Stimulated activated naive CD8-positive, alpha-beta T cell treated with anti-CD3 and anti-CD28 coated beads, Interleukin-15, amount 100 ng/mL, for 72 hours (primary cell): Measurements from ENCODE around the gene BCAS3.
A peak's percentile ranks its signal among the peaks of the same experiment; 100 is the strongest.

ENCODE experiments used
- ATAC-seq: fragments of 150-1000 bp; cut with Tn5 transposase; 2 replicates; pipeline ENCODE4 v1.10.0; 2021; ENCODE audit warnings: mild to moderate bottlenecking, moderate library complexity
- DNase-seq, 2 donors: peaks; one replicate each; pipeline ENCODE4 v3.0.0; 2021 to 2022
- H3K27ac Mint-ChIP-seq, 2 donors: one replicate each; pipeline ENCODE4 v1.8.0; 2022; ENCODE audit warnings: mild to moderate bottlenecking in 2 of 2, mixed read lengths in 2 of 2, moderate library complexity in 2 of 2
- H3K27me3 Mint-ChIP-seq: one replicate; pipeline ENCODE4 v1.8.0; 2022; ENCODE audit warnings: mixed read lengths
- H3K4me1 Mint-ChIP-seq: one replicate; pipeline ENCODE4 v1.8.0; 2022; ENCODE audit warnings: mild to moderate bottlenecking, mixed read lengths
- H3K4me3 Mint-ChIP-seq, 2 donors: one replicate each; pipeline ENCODE4 v1.8.0; 2022; ENCODE audit warnings: mild to moderate bottlenecking in 2 of 2, mixed read lengths in 2 of 2, moderate library complexity in 1 of 2
- H3K9me3 Mint-ChIP-seq, 2 donors: one replicate each; pipeline ENCODE4 v1.8.0; 2022; ENCODE audit warnings: mixed read lengths in 2 of 2

Gene BCAS3

DNA sequence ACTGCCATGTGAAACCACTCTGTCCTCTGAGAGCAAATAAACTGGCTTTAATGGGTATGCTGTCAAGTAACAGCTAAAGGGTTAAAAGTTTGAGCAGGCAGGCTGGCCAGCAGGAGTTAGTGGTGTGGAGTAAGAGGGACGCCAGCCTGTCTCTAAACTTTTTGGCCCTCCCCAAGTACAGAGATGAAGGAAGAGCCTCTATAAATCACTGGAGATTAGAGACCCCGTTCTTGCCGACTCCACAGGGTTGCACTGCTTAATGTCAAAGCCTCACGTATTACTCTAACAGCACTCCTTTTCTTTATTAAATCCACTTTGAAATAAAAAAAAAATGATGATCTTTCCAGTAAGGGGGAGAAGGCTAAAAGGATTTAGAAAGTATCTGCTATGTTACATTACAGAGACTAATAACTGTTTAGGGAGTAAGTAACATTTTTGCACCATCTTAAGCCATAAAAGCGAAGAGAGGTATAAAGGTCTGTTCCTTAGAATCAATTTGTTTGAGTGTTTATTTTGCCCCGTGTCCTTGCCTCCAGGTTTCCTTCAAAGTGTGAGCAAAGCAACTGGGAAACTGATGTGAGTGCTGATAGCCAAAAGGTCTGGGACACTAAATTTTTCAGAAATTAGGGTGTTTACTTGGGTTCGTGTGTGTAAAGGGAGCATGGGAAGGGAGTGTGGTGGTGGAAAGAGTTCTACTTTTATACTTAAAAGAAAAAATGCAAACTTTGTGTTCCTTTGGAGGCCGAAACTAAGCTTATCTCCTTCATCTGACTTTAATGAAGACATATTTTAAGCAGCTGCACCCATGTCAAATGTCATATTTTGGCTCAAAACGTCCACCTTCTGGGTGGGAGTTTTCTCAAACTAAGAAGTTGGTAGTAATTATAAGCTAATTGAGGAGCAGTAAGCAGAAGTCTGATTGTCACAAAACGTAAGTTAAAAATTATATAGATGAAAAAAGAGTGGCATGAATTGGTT lies 612.0 kb downstream of the BCAS3 start:
- H3K27me3 Mint-ChIP-seq: no peaks in the 10 kb centered on the region
- no peak for DNase-seq
- no peak overlapping the region for H3K4me3 Mint-ChIP-seq
- no peak for ATAC-seq
- H3K9me3 Mint-ChIP-seq: no peaks in the 10 kb centered on the region
- H3K27ac Mint-ChIP-seq: no peak overlapping the region
- H3K4me1 Mint-ChIP-seq: no peaks in the 10 kb centered on the region

DNA sequence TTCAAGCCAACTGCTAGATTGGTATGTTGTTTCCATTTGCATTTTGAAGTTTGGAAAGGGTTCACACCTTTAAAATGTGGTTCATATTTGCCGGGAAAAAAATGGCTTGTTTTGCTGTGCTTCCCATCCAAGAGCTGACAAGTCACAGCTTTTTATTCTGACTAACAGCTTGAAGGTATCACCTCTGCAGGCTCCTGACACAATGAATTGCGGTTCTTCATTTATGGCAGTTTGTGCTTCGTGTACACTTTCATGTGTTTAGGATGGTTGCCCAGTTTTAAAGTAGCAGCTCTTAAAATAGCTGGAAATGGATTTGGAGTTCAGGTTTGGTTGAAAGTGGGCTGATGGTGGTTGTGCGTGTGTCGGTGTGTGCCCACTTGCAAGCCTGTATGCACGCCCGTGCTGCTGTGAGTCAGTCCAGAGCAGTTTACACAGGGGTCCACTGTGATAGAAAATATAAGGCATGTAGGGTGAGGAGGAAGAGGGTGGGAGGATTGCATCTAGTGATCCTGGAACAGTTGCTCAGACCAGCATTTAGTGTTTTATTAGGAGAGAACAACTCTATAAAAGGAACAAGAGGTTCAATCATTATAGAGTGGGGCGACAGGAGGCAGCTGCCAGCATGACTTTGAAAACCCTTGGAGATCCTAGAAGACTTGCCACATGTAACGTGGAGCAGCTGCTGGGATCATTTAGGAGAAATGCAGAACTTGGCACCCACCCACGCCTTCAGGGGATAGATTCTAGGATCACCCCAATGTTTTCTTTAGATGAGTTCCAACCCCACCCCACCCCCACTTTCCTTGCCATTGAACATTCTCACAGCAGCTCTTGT lies 614.0 kb downstream of the BCAS3 start:
- H3K27ac Mint-ChIP-seq: no peak overlapping the region
- no peak overlapping the region for H3K4me3 Mint-ChIP-seq
- DNase-seq (no peak), ATAC-seq (no peak)
- H3K27me3 Mint-ChIP-seq: no peaks in the 10 kb centered on the region
- no peaks in the 10 kb centered on the region for H3K4me1 Mint-ChIP-seq
- H3K9me3 Mint-ChIP-seq: no peaks in the 10 kb centered on the region

GRCh38 chr17:61294286-61294685 lies 616.6 kb downstream of the BCAS3 start:
- Mint-ChIP-seq H3K4me3 (no peak overlapping the region), H3K4me1 (no peaks in the 10 kb centered on the region), H3K27ac (no peak overlapping the region), H3K27me3 (no peaks in the 10 kb centered on the region), H3K9me3 (no peaks in the 10 kb centered on the region)
- ATAC-seq (no peak), DNase-seq (no peak)

DNA sequence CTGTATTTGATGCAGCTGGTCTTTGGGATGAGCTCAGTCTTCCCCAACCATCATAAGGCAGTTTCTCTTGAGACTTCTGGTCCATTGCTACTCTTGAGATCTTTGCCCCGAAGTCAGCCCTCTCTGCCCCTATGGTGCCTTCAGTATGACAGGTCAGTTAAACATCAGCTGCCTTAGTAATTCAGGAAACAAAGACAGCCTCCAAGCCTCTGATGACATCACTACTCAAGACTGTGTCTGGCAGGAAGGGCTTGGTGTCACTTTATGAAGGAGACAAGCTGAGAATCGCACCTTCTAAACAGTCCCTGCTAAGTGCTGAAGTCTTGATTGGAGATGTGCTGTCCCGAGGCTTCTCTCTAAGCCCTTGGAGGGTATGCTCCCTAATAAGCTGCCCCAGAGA lies 617.1 kb downstream of the BCAS3 start:
- Mint-ChIP-seq H3K4me1 (no peaks in the 10 kb centered on the region), H3K9me3 (no peaks in the 10 kb centered on the region), H3K27ac (peak overlapping the region in 1 of 2 donors; percentile 42), H3K27me3 (no peaks in the 10 kb centered on the region), H3K4me3 (no peak overlapping the region)
- ATAC-seq (no peak), DNase-seq (no peak)

- ATAC-seq (no peak), DNase-seq (no peak)
- no peaks in the 10 kb centered on the region for H3K27me3 Mint-ChIP-seq
- no peak overlapping the region for H3K27ac Mint-ChIP-seq
- no peak overlapping the region for H3K4me3 Mint-ChIP-seq
- H3K9me3 Mint-ChIP-seq: no peaks in the 10 kb centered on the region
- H3K4me1 Mint-ChIP-seq: no peaks in the 10 kb centered on the region
These were observed 618.4 kb downstream of the BCAS3 start for GRCh38 chr17:61296058-61296457.

GRCh38 chr17:61299517-61300513 lies 622.2 kb downstream of the BCAS3 start:
- DNase-seq: no peak
- Mint-ChIP-seq H3K27ac (no peak overlapping the region), H3K9me3 (no peaks in the 10 kb centered on the region), H3K27me3 (no peaks in the 10 kb centered on the region), H3K4me3 (no peak overlapping the region), H3K4me1 (no peaks in the 10 kb centered on the region)
- no peak for ATAC-seq

GRCh38 chr17:61302953-61303816 lies 625.5 kb downstream of the BCAS3 start:
- peak overlapping the region in 1 of 2 donors; percentile 37 for H3K27ac Mint-ChIP-seq
- H3K4me1 Mint-ChIP-seq: no peaks in the 10 kb centered on the region
- no peaks in the 10 kb centered on the region for H3K9me3 Mint-ChIP-seq
- ATAC-seq (no peak), DNase-seq (no peak)
- no peak overlapping the region for H3K4me3 Mint-ChIP-seq
- H3K27me3 Mint-ChIP-seq: no peaks in the 10 kb centered on the region

DNA sequence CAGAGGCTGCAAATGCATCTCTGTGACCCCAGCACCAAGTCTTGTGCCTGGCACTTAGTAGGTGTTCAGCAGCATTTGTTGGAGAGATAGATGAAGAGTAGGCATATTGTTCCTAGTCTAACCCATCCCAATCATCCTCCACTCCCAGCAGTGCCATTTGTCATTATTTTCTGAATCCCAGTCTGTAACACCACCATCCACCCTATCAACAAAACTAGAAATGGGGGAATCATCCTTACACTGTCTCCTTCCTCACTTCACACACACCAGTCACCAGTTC lies 626.1 kb downstream of the BCAS3 start:
- H3K27ac Mint-ChIP-seq: peak overlapping the region in 1 of 2 donors; percentile 0
- no peaks in the 10 kb centered on the region for H3K9me3 Mint-ChIP-seq
- no peaks in the 10 kb centered on the region for H3K27me3 Mint-ChIP-seq
- H3K4me1 Mint-ChIP-seq: no peaks in the 10 kb centered on the region
- no peak for DNase-seq
- no peak overlapping the region for H3K4me3 Mint-ChIP-seq
- ATAC-seq: no peak

GRCh38 chr17:61305024-61305423 lies 627.4 kb downstream of the BCAS3 start:
- ATAC-seq (no peak), DNase-seq (no peak)
- Mint-ChIP-seq H3K4me1 (no peaks in the 10 kb centered on the region), H3K4me3 (no peak overlapping the region), H3K9me3 (no peaks in the 10 kb centered on the region), H3K27me3 (no peaks in the 10 kb centered on the region), H3K27ac (no peak overlapping the region)

DNA sequence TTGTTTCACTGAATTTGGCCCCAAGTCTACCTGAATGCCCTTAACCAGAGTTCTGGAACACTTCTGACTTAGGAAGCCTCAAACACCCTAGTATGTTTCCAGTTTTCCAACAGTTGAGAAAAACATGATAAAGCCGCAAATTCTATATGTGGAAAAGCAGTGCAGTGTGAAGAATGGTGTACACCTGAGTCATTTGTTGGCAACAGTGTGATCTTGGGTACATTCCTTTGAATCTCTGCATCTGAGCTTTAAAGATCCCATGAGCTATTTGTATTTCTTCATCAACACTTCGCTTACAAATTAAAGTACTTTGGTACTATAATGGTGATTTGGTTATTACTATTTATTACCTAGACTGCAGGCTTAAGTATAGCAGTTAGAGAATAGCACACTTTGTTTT lies 628.4 kb downstream of the BCAS3 start:
- Mint-ChIP-seq H3K27ac (no peak overlapping the region), H3K9me3 (no peaks in the 10 kb centered on the region), H3K4me3 (no peak overlapping the region), H3K27me3 (no peaks in the 10 kb centered on the region), H3K4me1 (no peaks in the 10 kb centered on the region)
- ATAC-seq (no peak), DNase-seq (no peak)

GRCh38 chr17:61307905-61308886 lies 630.5 kb downstream of the BCAS3 start:
- no peak for DNase-seq
- H3K27ac Mint-ChIP-seq: peak overlapping the region in 1 of 2 donors; percentile 19
- H3K4me3 Mint-ChIP-seq: no peak overlapping the region
- no peaks in the 10 kb centered on the region for H3K4me1 Mint-ChIP-seq
- H3K27me3 Mint-ChIP-seq: no peaks in the 10 kb centered on the region
- ATAC-seq: no peak
- no peaks in the 10 kb centered on the region for H3K9me3 Mint-ChIP-seq

GRCh38 chr17:61309362-61310256 lies 632.0 kb downstream of the BCAS3 start:
- H3K4me3 Mint-ChIP-seq: no peak overlapping the region
- no peaks in the 10 kb centered on the region for H3K9me3 Mint-ChIP-seq
- no peaks in the 10 kb centered on the region for H3K4me1 Mint-ChIP-seq
- no peak for ATAC-seq
- peak overlapping the region in 1 of 2 donors; percentile 93 for H3K27ac Mint-ChIP-seq
- H3K27me3 Mint-ChIP-seq: no peaks in the 10 kb centered on the region
- DNase-seq: no peak

DNA sequence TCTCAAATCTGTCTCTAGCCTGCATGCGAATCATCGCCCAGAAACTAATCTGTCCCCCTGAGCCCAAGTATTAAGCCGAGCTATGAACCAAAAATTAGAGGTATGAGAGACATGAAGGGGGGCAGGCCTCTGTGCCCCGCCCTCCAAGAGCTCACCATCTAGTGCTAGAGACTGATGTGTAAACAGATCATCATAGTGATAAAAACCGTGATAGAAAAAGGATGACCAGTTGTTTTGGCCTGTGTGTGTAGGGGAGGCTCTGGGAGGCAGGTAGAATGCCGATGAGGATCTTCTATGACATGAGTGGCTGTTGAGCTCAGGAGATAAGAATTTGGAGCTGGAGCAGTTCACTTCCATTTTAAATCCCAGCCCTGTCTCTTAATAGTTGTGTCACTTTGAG lies 632.9 kb downstream of the BCAS3 start:
- DNase-seq (no peak), ATAC-seq (no peak)
- Mint-ChIP-seq H3K4me3 (no peak overlapping the region), H3K4me1 (no peaks in the 10 kb centered on the region), H3K9me3 (no peaks in the 10 kb centered on the region), H3K27me3 (no peaks in the 10 kb centered on the region), H3K27ac (no peak overlapping the region)
